Mesothelial cell of epicardium (in vitro differentiated cells): ENCODE results near the gene HCN2. TPM values are rescaled to one million over a fixed set of nuclear protein-coding genes. Genes with fewer than 3 reads are reported as not detected.

Source experiments
- DNase-seq, 2 experiments: peaks; one replicate each; pipeline ENCODE4 v3.0.0; 2021; ENCODE audit warnings: low spot score in 2 of 2; ENCODE audit not compliant: unreplicated experiment in 2 of 2
- H3K27ac Mint-ChIP-seq: 2 replicates; pipeline ENCODE4 v1.8.0; 2021; ENCODE audit warnings: mixed read lengths
- H3K27me3 Mint-ChIP-seq: 2 replicates; pipeline ENCODE4 v1.8.0; 2021; ENCODE audit warnings: low read depth, mixed read lengths
- H3K36me3 Mint-ChIP-seq: 2 replicates; pipeline ENCODE4 v1.8.0; 2021; ENCODE audit warnings: mixed read lengths
- H3K4me1 Mint-ChIP-seq: 2 replicates; pipeline ENCODE4 v1.8.0; 2021; ENCODE audit warnings: mixed read lengths
- H3K4me3 Mint-ChIP-seq: 2 replicates; pipeline ENCODE4 v1.8.0; 2021; ENCODE audit warnings: mild to moderate bottlenecking, moderate library complexity, mixed read lengths
- H3K9me3 Mint-ChIP-seq: 2 replicates; pipeline ENCODE4 v1.8.0; 2021; ENCODE audit warnings: mixed read lengths
- total RNA-seq: library from RNA; stranded (reverse); gene quantifications from 3 replicates; pipeline ENCODE4 v1.2.1, GENCODE V29; 2021
- TF ChIP-seq, protein P1 (sequence below): fragments of 200-600 bp; sonication (generic); IDR thresholded peaks from one replicate; pipeline ENCODE4 v1.5.0; 2021; ENCODE audit warnings: antibody characterized with exemption; ENCODE audit not compliant: unreplicated experiment

The HCN2 gene
- total RNA-seq, 1 donor from 2014 or later: 1.5 TPM

DNA sequence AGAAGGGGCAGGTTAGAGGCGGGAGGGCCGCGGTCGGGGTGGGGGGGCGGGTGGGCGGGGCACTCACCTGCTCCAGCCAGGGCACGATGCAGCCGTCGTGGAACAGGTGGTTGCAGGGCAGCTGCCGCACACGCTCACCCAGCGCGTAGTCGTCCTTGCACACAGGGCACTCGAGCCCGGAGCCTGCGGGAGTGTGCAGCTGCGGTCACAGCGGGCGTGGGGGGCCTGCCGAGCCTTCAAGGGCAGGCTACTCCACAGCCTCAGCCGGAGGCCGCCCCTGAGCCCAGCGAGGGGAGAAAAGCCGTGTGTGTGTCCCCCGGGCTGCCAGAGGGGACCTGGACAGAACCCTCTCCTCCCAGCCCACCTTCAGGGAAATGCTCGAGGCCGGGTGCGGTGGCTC, 58.6 kb downstream of the HCN2 start:
- H3K4me1 Mint-ChIP-seq: no peaks in the 10 kb centered on the region
- H3K27me3 Mint-ChIP-seq: no peaks in the 10 kb centered on the region
- H3K36me3 Mint-ChIP-seq: peaks cover 9% of the 10 kb centered on the region
- TF ChIP-seq, protein P1, sequence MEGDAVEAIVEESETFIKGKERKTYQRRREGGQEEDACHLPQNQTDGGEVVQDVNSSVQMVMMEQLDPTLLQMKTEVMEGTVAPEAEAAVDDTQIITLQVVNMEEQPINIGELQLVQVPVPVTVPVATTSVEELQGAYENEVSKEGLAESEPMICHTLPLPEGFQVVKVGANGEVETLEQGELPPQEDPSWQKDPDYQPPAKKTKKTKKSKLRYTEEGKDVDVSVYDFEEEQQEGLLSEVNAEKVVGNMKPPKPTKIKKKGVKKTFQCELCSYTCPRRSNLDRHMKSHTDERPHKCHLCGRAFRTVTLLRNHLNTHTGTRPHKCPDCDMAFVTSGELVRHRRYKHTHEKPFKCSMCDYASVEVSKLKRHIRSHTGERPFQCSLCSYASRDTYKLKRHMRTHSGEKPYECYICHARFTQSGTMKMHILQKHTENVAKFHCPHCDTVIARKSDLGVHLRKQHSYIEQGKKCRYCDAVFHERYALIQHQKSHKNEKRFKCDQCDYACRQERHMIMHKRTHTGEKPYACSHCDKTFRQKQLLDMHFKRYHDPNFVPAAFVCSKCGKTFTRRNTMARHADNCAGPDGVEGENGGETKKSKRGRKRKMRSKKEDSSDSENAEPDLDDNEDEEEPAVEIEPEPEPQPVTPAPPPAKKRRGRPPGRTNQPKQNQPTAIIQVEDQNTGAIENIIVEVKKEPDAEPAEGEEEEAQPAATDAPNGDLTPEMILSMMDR: no peak
- H3K4me3 Mint-ChIP-seq: no peak overlapping the region
- no peak overlapping the region for H3K27ac Mint-ChIP-seq
- no peaks in the 10 kb centered on the region for H3K9me3 Mint-ChIP-seq
- DNase-seq: no peak

DNA sequence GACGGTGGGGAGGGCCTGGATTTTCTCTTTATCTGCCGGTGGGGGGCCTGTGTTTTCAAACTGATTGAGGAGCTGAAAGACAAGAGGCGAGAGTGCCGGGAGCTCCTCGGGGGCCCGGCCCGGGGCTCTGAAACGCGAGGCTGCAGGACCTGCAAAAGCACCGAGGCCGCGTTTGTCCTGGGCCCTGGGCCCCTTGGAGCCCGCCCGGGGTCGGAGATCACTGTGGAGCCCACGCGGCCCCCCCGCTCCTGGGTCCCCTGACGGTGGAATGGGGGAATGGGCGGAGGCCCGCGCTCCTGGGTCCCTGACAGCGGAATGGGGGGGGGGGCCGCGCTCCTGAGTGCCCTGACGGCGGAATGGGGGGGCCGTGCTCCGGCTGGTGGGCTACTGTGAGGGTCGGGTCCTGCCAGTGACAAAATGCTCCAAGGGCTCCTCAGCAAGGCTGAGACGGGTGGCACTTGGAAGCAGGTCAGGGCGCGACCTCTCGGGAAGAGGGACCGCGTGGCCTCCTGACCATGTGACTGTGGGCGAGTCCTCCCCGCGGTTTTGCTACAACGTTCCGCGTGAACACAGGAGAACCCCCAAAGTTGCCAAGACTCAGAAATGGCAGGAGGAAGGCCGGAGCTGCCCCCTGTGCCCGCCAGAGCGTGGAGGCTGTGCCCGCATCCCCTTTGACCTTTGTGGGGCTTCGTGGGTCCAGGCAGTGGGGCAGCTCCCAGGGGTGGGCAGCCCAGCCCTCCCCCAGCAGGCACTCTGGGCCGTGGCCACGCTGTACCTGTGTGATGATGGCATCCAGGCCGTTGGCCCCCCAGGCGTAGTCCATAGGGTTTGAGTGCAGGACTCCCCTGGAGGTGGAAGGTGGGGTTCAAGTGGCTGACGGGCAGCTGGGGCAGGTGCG, 59.5 kb downstream of the HCN2 start:
- peaks cover 9% of the 10 kb centered on the region for H3K36me3 Mint-ChIP-seq
- H3K27ac Mint-ChIP-seq: no peak overlapping the region
- no peak for DNase-seq
- TF ChIP-seq, protein P1: no peak
- H3K9me3 Mint-ChIP-seq: no peaks in the 10 kb centered on the region
- no peaks in the 10 kb centered on the region for H3K27me3 Mint-ChIP-seq
- no peaks in the 10 kb centered on the region for H3K4me1 Mint-ChIP-seq
- H3K4me3 Mint-ChIP-seq: no peak overlapping the region

DNA sequence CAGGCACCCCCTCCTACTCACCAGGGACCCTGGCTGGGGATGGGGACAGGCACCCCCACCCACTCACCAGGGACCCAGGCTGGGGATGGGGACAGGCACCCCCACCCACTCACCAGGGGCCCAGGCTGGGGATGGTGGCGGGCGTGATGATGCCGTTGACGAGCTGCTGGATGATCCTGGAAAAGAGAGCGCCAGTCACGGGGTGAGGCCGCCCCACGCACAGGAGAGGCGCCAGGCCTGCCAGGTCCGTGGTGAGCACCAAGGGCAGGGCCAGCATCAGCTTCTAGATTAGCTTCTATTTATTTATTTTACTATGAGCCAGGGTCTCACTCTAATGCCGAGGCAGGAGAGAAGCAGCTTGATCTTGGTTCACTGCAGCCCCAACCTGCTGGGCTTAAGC, 60.4 kb downstream of the HCN2 start:
- H3K36me3 Mint-ChIP-seq: peaks cover 6% of the 10 kb centered on the region
- no peak overlapping the region for H3K27ac Mint-ChIP-seq
- TF ChIP-seq, protein P1: no peak
- no peak for DNase-seq
- no peaks in the 10 kb centered on the region for H3K4me1 Mint-ChIP-seq
- no peaks in the 10 kb centered on the region for H3K9me3 Mint-ChIP-seq
- no peak overlapping the region for H3K4me3 Mint-ChIP-seq
- H3K27me3 Mint-ChIP-seq: no peaks in the 10 kb centered on the region

DNA sequence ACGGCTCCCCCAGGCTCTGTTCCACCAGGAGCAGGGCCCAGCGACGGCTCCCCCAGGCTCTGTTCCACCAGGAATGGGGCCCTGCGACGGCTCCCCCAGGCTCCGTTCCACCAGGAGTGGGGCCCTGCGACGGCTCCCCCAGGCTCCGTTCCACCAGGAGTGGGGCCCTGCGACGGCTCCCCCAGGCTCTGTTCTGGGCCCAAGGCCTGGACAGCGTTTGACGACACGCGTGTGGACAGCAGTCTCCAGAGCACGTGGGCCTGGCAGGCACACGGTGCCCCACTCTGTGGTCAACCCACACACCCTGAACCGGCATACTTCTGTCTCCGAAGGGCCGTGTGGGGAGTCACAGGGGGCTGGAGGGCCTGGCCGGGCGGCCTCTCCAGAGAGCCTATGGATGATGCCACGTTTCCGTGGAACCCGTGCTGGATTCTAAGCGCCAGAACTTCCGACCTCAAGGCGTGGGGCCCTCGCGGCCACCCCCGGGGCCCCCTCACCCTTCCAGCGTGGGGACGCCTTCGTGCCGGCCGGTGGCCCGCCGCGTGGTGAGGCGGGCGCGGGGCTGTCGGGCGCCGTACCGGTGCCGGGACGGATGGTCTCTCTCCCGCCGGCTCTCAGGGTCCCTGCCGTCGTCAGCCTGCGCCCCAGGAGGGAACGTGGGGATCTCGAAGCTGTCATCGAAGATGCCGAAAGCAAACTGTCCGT, 61.6 kb downstream of the HCN2 start:
- no peaks in the 10 kb centered on the region for H3K27me3 Mint-ChIP-seq
- DNase-seq: no peak
- no peaks in the 10 kb centered on the region for H3K9me3 Mint-ChIP-seq
- TF ChIP-seq, protein P1: no peak
- H3K36me3 Mint-ChIP-seq: peaks cover 2% of the 10 kb centered on the region
- no peaks in the 10 kb centered on the region for H3K4me1 Mint-ChIP-seq
- no peak overlapping the region for H3K27ac Mint-ChIP-seq
- no peak overlapping the region for H3K4me3 Mint-ChIP-seq

DNA sequence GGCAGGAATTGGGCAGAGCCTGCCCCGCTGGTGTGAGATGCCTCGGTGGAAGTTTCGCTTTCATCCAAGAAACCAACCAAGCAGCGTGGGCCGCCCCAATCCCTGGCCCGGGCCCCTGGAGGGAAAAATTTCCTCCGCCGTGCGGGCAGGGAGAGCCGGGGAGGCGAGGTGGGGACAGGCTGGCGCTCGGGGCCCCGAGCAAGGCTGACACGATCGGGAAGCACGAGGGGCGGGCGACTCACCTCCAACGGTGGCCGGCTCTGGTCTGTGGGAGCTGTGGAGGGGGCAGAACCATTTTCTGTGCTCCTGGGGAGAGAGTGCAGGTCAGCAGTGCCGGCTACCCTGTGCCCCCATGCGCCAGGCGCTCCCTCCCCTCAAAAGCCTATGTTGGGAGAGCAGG, 62.3 kb downstream of the HCN2 start:
- Mint-ChIP-seq H3K27me3 (no peaks in the 10 kb centered on the region), H3K27ac (no peak overlapping the region), H3K4me1 (no peaks in the 10 kb centered on the region), H3K9me3 (no peaks in the 10 kb centered on the region), H3K4me3 (no peak overlapping the region), H3K36me3 (peaks cover 2% of the 10 kb centered on the region)
- DNase-seq: no peak
- TF ChIP-seq, protein P1: no peak
